ENCODE results near the gene CPSF2. TPM values are rescaled to one million over a fixed set of nuclear protein-coding genes. Genes with fewer than 3 reads are reported as not detected.

The CPSF2 gene
- total RNA-seq, 1 donor from 2014 or later, result 116 TPM

GRCh38 chr14:92190768-92191167 lies 69.0 kb downstream of the CPSF2 start:
- no peak overlapping the region for H3K4me2 ChIP-seq
- no peak for DNase-seq (ENCODE audit: low spot score)
- H3K4me1 Mint-ChIP-seq, result no peaks in the 10 kb centered on the region
- no peaks in the 10 kb centered on the region for H3F3A ChIP-seq (ENCODE audit: low read depth)
- peaks cover 7% of the 10 kb centered on the region for H3K27me3 Mint-ChIP-seq (ENCODE audit: insufficient read depth, low read depth)
- peak overlapping the region; percentile 4 for H3K9ac ChIP-seq
- H3K4me3 Mint-ChIP-seq, result no peak overlapping the region
- peaks cover 8% of the 10 kb centered on the region for H3K36me3 Mint-ChIP-seq
- no peaks in the 10 kb centered on the region for H3K4me1 ChIP-seq
- H2AFZ ChIP-seq (replicated peaks), result no peak overlapping the region
- H3K79me2 ChIP-seq (ENCODE audit: low read depth), result no peaks in the 10 kb centered on the region
- no peaks in the 10 kb centered on the region for H3K36me3 ChIP-seq
- TF ChIP-seq EZH2 (IDR thresholded peaks at IDR 0.05) (no peak), CTCF (IDR thresholded peaks at IDR 0.05) (no peak), EZH2phosphoT487 (IDR thresholded peaks at IDR 0.05) (no peak)
- H3K27ac ChIP-seq, result no peak overlapping the region
- peaks cover 6% of the 10 kb centered on the region for H3K9me3 ChIP-seq (ENCODE audit: low read depth)
- H3K27ac Mint-ChIP-seq, result no peak overlapping the region
- H3K27me3 ChIP-seq, result no peaks in the 10 kb centered on the region
- no peak overlapping the region for H3K4me3 ChIP-seq
- H3K9me3 Mint-ChIP-seq, result peaks cover 14% of the 10 kb centered on the region
- H4K20me1 ChIP-seq (ENCODE audit: low read depth), result no peaks in the 10 kb centered on the region

GRCh38 chr14:92198804-92199203 lies 77.0 kb downstream of the CPSF2 start:
- Histone ChIP-seq H3K27me3 (no peaks in the 10 kb centered on the region), H3K27ac (no peak overlapping the region), H3K79me2 (ENCODE audit: low read depth) (no peaks in the 10 kb centered on the region), H3K9ac (no peak overlapping the region), H3K36me3 (no peaks in the 10 kb centered on the region), H3K9me3 (ENCODE audit: low read depth) (no peaks in the 10 kb centered on the region), H3F3A (ENCODE audit: low read depth) (no peaks in the 10 kb centered on the region), H3K4me3 (no peak overlapping the region), H3K4me1 (peaks cover 5% of the 10 kb centered on the region), H4K20me1 (ENCODE audit: low read depth) (no peaks in the 10 kb centered on the region), H3K4me2 (no peak overlapping the region), H2AFZ (replicated peaks) (no peak overlapping the region)
- Mint-ChIP-seq H3K36me3 (no peaks in the 10 kb centered on the region), H3K9me3 (no peaks in the 10 kb centered on the region), H3K4me3 (no peak overlapping the region), H3K4me1 (peaks cover 2% of the 10 kb centered on the region), H3K27me3 (ENCODE audit: insufficient read depth, low read depth) (peaks cover 4% of the 10 kb centered on the region), H3K27ac (no peak overlapping the region)
- TF ChIP-seq CTCF (IDR thresholded peaks at IDR 0.05), result no peak
- no peak for TF ChIP-seq EZH2phosphoT487 (IDR thresholded peaks at IDR 0.05)
- no peak for TF ChIP-seq EZH2 (IDR thresholded peaks at IDR 0.05)
- no peak for DNase-seq (ENCODE audit: low spot score)

- Histone ChIP-seq H3K27ac (no peak overlapping the region), H3K36me3 (no peaks in the 10 kb centered on the region), H3K27me3 (no peaks in the 10 kb centered on the region), H3F3A (ENCODE audit: low read depth) (no peaks in the 10 kb centered on the region), H3K9me3 (ENCODE audit: low read depth) (no peaks in the 10 kb centered on the region), H4K20me1 (ENCODE audit: low read depth) (no peaks in the 10 kb centered on the region), H3K4me3 (no peak overlapping the region), H3K4me2 (peak overlapping the region; percentile 49), H2AFZ (replicated peaks) (peak overlapping the region; percentile 80), H3K4me1 (peaks cover 5% of the 10 kb centered on the region), H3K79me2 (ENCODE audit: low read depth) (no peaks in the 10 kb centered on the region), H3K9ac (no peak overlapping the region)
- Mint-ChIP-seq H3K9me3 (no peaks in the 10 kb centered on the region), H3K4me3 (no peak overlapping the region), H3K4me1 (peaks cover 2% of the 10 kb centered on the region), H3K27me3 (ENCODE audit: insufficient read depth, low read depth) (peaks cover 4% of the 10 kb centered on the region), H3K36me3 (no peaks in the 10 kb centered on the region), H3K27ac (no peak overlapping the region)
- TF ChIP-seq EZH2phosphoT487 (IDR thresholded peaks at IDR 0.05) (no peak), CTCF (IDR thresholded peaks at IDR 0.05) (peak; percentile 18), EZH2 (IDR thresholded peaks at IDR 0.05) (no peak)
- no peak for DNase-seq (ENCODE audit: low spot score)
Measured at GRCh38 chr14:92199763-92200162, 78.0 kb downstream of the CPSF2 start.
